Bronchial epithelial cell (primary cell): ENCODE measurements around the gene NR0B2. TPM values are rescaled to one million over a fixed set of nuclear protein-coding genes. Genes with fewer than 3 reads are reported as not detected.

Experiments used
- DNase-seq: peaks from one replicate; pipeline ENCODE4 v3.0.0-alpha.2; 2010; ENCODE audit warnings: low read depth
- FAIRE-seq: peaks from 2 replicates; lab custom pipeline; 2011; peaks lifted over from hg19 to GRCh38; lab: Jason Lieb, UNC
- H3K27me3 ChIP-seq: 2 replicates; pipeline ENCODE4 v1.5.1; 2011; ENCODE audit warnings: low read length; ENCODE audit not compliant: control insufficient read depth, insufficient read depth
- H3K36me3 ChIP-seq: 2 replicates; pipeline ENCODE4 v1.5.1; 2011; ENCODE audit warnings: low read length; ENCODE audit not compliant: control insufficient read depth, insufficient read depth
- H3K4me3 ChIP-seq: 2 replicates; pipeline ENCODE4 v1.5.1; 2011; ENCODE audit warnings: mild to moderate bottlenecking, low read depth, low read length, control low read depth
- CTCF ChIP-seq: IDR thresholded peaks from 2 replicates; pipeline ENCODE4 v1.5.1; 2011; ENCODE audit warnings: mild to moderate bottlenecking, moderate library complexity, low read length, control low read depth, inconsistent platforms; ENCODE audit not compliant: insufficient read depth, severe bottlenecking
- total RNA-seq: library from RNA; depleted of rRNA; stranded (reverse); fragments of >200 nt; gene quantifications from 2 replicates; pipeline ENCODE4 v1.2.1, GENCODE V29; 2014

NR0B2 gene
- total RNA-seq, 1 donor from 2014 or later = not detected

GRCh38 chr1:26957306-26957705 is 43.5 kb upstream of the NR0B2 start:
- no peak for FAIRE-seq
- H3K27me3 ChIP-seq = no peaks in the 10 kb centered on the region
- H3K36me3 ChIP-seq = peaks cover 1% of the 10 kb centered on the region
- DNase-seq = no peak
- no peak overlapping the region for H3K4me3 ChIP-seq
- no peak for TF ChIP-seq CTCF

- FAIRE-seq (no peak), DNase-seq (no peak)
- Histone ChIP-seq H3K36me3 (peaks cover 7% of the 10 kb centered on the region), H3K4me3 (no peak overlapping the region), H3K27me3 (no peaks in the 10 kb centered on the region)
- no peak for TF ChIP-seq CTCF
These were observed 42.5 kb upstream of the NR0B2 start for GRCh38 chr1:26956321-26956720.

GRCh38 chr1:26953374-26953773 is 39.6 kb upstream of the NR0B2 start:
- Histone ChIP-seq H3K27me3 (no peaks in the 10 kb centered on the region), H3K36me3 (peaks cover 20% of the 10 kb centered on the region), H3K4me3 (no peak overlapping the region)
- no peak for TF ChIP-seq CTCF
- DNase-seq (no peak), FAIRE-seq (no peak)

GRCh38 chr1:26951821-26952497 is 38.2 kb upstream of the NR0B2 start:
- Histone ChIP-seq H3K36me3 (peaks cover 20% of the 10 kb centered on the region), H3K27me3 (no peaks in the 10 kb centered on the region), H3K4me3 (no peak overlapping the region)
- no peak for DNase-seq
- no peak for TF ChIP-seq CTCF
- FAIRE-seq = no peak

- no peak for TF ChIP-seq CTCF
- no peak for FAIRE-seq
- no peak for DNase-seq
- no peak overlapping the region for H3K4me3 ChIP-seq
- peaks cover 23% of the 10 kb centered on the region for H3K36me3 ChIP-seq
- H3K27me3 ChIP-seq = no peaks in the 10 kb centered on the region
These were observed 37.4 kb upstream of the NR0B2 start for GRCh38 chr1:26951216-26951615.

GRCh38 chr1:26950602-26951001 is 36.8 kb upstream of the NR0B2 start:
- Histone ChIP-seq H3K4me3 (no peak overlapping the region), H3K27me3 (no peaks in the 10 kb centered on the region), H3K36me3 (peaks cover 26% of the 10 kb centered on the region)
- TF ChIP-seq CTCF = no peak
- no peak for FAIRE-seq
- no peak for DNase-seq
